H1 (cell line): Measurements from ENCODE around the gene PRR35. TPM values are rescaled to one million over a fixed set of nuclear protein-coding genes. Genes with fewer than 3 reads are reported as not detected.

Source experiments
- CEBPB ChIP-seq: IDR thresholded peaks from 2 replicates; pipeline ENCODE4 v1.6.1; 2012; ENCODE audit warnings: low read depth, low read length
- CHD7 ChIP-seq: fragments of 300-600 bp; sonication (generic); IDR thresholded peaks from 2 replicates; pipeline ENCODE4 v1.7.1; 2012; ENCODE audit warnings: low read length, moderate library complexity, mild to moderate bottlenecking, inconsistent platforms; ENCODE audit not compliant: insufficient replicate concordance
- JUN ChIP-seq: IDR thresholded peaks from 2 replicates; pipeline ENCODE4 v1.6.1; 2011; ENCODE audit warnings: low read depth, mild to moderate bottlenecking, improper control_type of control experiment, low read length
- JUND ChIP-seq: IDR thresholded peaks from 2 replicates; pipeline ENCODE4 v1.6.1; 2011; ENCODE audit warnings: mild to moderate bottlenecking, improper control_type of control experiment, low read length
- KDM5A ChIP-seq: fragments of 200-600 bp; IDR thresholded peaks from 2 replicates; pipeline ENCODE4 v1.7.1; 2012; ENCODE audit warnings: mild to moderate bottlenecking, low read length, inconsistent platforms, mixed read lengths
- SIRT6 ChIP-seq: IDR thresholded peaks from one replicate; pipeline ENCODE4 v1.7.1; 2012; ENCODE audit warnings: low read length, inconsistent platforms
- SP1 ChIP-seq: IDR thresholded peaks from 2 replicates; pipeline ENCODE4 v1.6.1; 2011; ENCODE audit warnings: low read depth, low read length
- polyA plus RNA-seq, 7 experiments: library from polyadenylated mRNA; depleted of rRNA in 3 of 7; stranded (reverse) in 5 of 7; unstranded in 2 of 7; fragments of >200 nt in 5 of 7; fragments of 200-250 nt in 2 of 7; gene quantifications; 1 replicate in 5 of 7; 2 replicates in 1 of 7; 4 replicates in 1 of 7; pipeline versions ENCODE4 v1.2.1 to v1.2.3, GENCODE V29; 2011 to 2013; ENCODE audit warnings: missing spikeins in 2 of 7, mixed read lengths in 2 of 7
- total RNA-seq: library from RNA; stranded (reverse); fragmentation: NEBNext Ultra II Directional; extraction: Animal tissue kit (Norgen Biotek cat#: 25700); gene quantifications from 2 replicates; pipeline ENCODE4 v1.2.1, GENCODE V29; 2021

PRR35 gene
- total and polyA plus RNA-seq, 2 of the 8 experiments (the other 6 are each of a cell fraction or from before 2014, with no cell fraction given), result 0.38 to 0.50 TPM

DNA sequence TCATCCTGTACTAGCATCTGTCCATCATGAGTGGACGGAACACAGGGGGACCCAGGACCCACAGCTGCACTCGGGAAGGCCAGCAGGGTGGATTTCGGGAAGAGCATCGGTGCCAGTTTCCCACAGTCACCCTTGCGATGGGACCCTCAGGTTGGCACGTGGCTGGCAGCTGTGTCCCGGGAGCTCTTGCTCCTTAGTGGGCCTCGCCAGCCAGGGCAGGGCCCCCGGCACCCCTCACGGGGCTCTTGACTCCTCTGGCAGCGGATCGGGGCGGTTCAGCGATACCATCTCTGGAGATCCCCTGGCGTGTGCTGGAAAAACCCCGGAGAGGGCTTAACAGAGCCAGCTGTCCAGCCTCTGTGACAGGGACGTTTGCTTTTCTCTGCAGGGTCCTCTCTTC, 23.4 kb upstream of the PRR35 start (continued):
- TF ChIP-seq CHD7, result no peak
- no peak for TF ChIP-seq CEBPB
- TF ChIP-seq SP1, result no peak
- TF ChIP-seq SIRT6, result no peak
- TF ChIP-seq KDM5A, result no peak
- no peak for TF ChIP-seq JUN
- no peak for TF ChIP-seq JUND
